ENCODE measurements around the gene UBE2Z. TPM values are rescaled to one million over a fixed set of nuclear protein-coding genes. Genes with fewer than 3 reads are reported as not detected.

UBE2Z gene
- total and polyA plus RNA-seq, 12 donors: 15.5 to 47.5 (median 37.6) TPM

DNA sequence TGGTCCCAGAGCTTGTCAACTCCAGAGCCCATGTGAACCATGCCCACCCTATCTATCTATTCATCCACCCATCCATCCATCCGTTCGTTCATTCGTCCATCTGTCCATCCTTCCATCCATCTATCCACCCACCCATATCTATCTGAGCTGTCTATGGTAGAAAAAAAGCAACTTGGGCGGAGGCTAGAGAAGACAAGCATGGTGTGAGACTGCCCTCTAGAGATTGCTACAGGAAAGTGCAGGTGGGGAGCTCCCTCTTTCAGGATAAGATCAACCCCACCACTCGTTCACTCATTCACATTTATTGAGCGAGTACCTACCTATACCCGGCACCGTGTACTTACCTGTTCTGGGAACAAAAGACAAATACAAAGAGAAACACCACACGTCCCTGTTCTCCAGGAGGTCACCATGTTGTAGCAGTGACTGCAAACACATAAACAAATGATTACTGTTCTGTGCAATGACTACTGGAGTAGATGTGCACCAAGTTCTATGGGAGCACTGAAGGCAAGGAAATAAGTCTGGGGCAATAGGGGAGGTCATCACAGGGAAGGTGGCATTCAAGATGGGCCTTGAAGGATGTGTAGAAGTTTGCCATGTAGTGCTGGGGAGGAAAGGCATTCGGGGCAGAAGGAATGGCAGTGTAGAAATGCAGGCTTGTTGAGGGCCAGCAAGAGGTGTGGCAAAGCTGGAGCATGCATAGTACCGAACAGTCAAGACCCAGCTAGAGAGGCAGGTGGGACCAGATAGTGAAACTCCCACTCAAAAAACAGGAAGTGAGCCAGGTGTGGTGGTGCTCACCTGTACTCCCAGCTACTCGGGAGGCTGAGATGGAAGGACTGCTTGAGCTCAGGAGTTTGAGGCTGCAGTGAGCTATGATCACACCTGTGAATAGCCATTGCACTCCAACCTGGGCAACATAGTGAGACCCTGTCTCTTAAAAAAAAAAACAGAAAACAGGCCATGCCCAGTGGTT is 29.0 kb upstream of the UBE2Z start:
- Histone ChIP-seq H3K9me3 (no peaks in the 10 kb centered on the region), H3K36me3 (no peaks in the 10 kb centered on the region), H3K4me3 (no peak overlapping the region), H3K27me3 (peaks cover 0 to 4% (median 0%) of the 10 kb centered on the region in 7 donors), H3K27ac (no peak overlapping the region), H3K4me1 (peaks cover 0 to 14% (median 0%) of the 10 kb centered on the region in 9 donors)
- peak; percentile 76 to 88 (median 86) for ATAC-seq
- intact Hi-C loops (cut with DNase I): loop anchor here (1.0 to 10.0 kb wide), 13 partner anchors 37 to 208 kb away; partner anchors contain the start of genes HOXB13 (in 5 of the 10), PRAC1 (in 2 of the 10), PRAC2 (in 2 of the 10) and TTLL6 (in 1 of the 10)
- 23% methylated on average over 12 of the region's 12 CpGs for WGBS, 2 donors
- DNase-seq: peak in 1 of 2 donors; percentile 55
- peak; percentile 90 to 96 (median 95) for TF ChIP-seq CTCF (IDR thresholded peaks at IDR 0.05)

- no peaks in the 10 kb centered on the region for H3K9me3 ChIP-seq
- intact Hi-C loops (cut with DNase I): loop anchor here in 7 of 10 donors (2.0 to 10.0 kb wide), 7 partner anchors 150 to 207 kb away; partner anchors contain the start of genes HOXB13 (in 3 of the 7), PRAC1 (in 1 of the 7) and PRAC2 (in 1 of the 7)
- WGBS, 2 donors: 89 to 96% methylated on average over 2 of the region's 2 CpGs
- no peak for ATAC-seq
- H3K27ac ChIP-seq: no peak overlapping the region
- TF ChIP-seq CTCF (IDR thresholded peaks at IDR 0.05): no peak
- no peak overlapping the region for H3K4me3 ChIP-seq
- DNase-seq: no peak
- peaks cover 0 to 4% (median 0%) of the 10 kb centered on the region in 7 donors for H3K27me3 ChIP-seq
- no peaks in the 10 kb centered on the region for H3K36me3 ChIP-seq
- H3K4me1 ChIP-seq: peaks cover 0 to 15% (median 6%) of the 10 kb centered on the region in 9 donors
These were observed 25.9 kb upstream of the UBE2Z start for GRCh38 chr17:48882272-48882671.

- TF ChIP-seq CTCF (IDR thresholded peaks at IDR 0.05): no peak
- H3K4me3 ChIP-seq: no peak overlapping the region
- no peaks in the 10 kb centered on the region for H3K9me3 ChIP-seq
- intact Hi-C loops (cut with DNase I): loop anchor here in 7 of 10 donors (2.0 to 10.0 kb wide), 7 partner anchors 149 to 208 kb away; partner anchors contain the start of genes HOXB13 (in 3 of the 7), PRAC1 (in 1 of the 7) and PRAC2 (in 1 of the 7)
- peaks cover 0 to 12% (median 6%) of the 10 kb centered on the region in 9 donors for H3K4me1 ChIP-seq
- no peaks in the 10 kb centered on the region for H3K36me3 ChIP-seq
- H3K27me3 ChIP-seq: peaks cover 0 to 4% (median 0%) of the 10 kb centered on the region in 7 donors
- ATAC-seq (no peak), DNase-seq (no peak)
- H3K27ac ChIP-seq: no peak overlapping the region
- WGBS, 2 donors: 56 to 57% methylated on average over 10 of the region's 10 CpGs
These were observed 25.0 kb upstream of the UBE2Z start for GRCh38 chr17:48883171-48883570.

DNA sequence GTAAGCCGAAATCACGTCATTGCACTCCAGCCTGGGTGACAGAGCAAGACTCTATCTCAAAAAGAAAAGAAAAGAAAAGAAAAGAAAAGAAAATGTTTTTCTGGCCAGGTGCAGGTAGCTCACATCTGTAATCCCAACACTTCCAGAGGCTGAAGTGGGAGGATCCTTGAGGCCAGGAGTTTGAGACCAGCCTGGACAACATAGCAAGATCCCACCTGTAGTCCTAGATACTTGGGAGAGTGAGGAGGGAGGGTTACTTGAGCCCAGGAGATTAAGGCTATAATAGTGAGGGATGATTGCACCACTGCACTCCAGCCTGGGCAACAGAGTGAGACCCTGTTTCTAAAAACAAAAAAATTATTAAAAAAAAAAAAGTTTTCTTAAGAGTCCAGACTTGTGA is 18.1 kb upstream of the UBE2Z start:
- Histone ChIP-seq H3K36me3 (peaks cover 0 to 10% (median 5%) of the 10 kb centered on the region in 9 donors), H3K27me3 (no peaks in the 10 kb centered on the region), H3K27ac (no peak overlapping the region), H3K4me3 (no peak overlapping the region), H3K4me1 (peaks cover 0 to 31% (median 25%) of the 10 kb centered on the region in 9 donors), H3K9me3 (no peaks in the 10 kb centered on the region)
- DNase-seq (no peak), ATAC-seq (no peak)
- intact Hi-C loops (cut with DNase I): loop anchor here in 2 of 10 donors (5.0 to 10.0 kb wide), 2 partner anchors 52 to 145 kb away; partner anchors contain the start of gene SNF8 (in 1 of the 2)
- WGBS, 2 donors: 93 to 100% methylated on average over 2 of the region's 2 CpGs
- TF ChIP-seq CTCF (IDR thresholded peaks at IDR 0.05): no peak

All from heart right ventricle (tissue), 16 donors.